ENCODE measurements around the gene CENPN. TPM values are rescaled to one million over a fixed set of nuclear protein-coding genes. Genes with fewer than 3 reads are reported as not detected.
A peak's percentile ranks its signal among the peaks of the same experiment; 100 is the strongest.

The CENPN gene
- total RNA-seq, 1 experiment from 2014 or later = 78.6 TPM

- DNase-seq = peak; percentile 99
- peak within 1 kb of the TSS; percentile 88 for H3K14ac ChIP-seq (ENCODE audit: insufficient read depth, low read length)
- H3K56ac ChIP-seq (ENCODE audit: insufficient read length, low read depth, low read length) = no peak within 1 kb of the TSS
- Mint-ChIP-seq H3K27ac (peak within 1 kb of the TSS; percentile 91 to 98 (median 95)), H3K4me3 (no peak within 1 kb of the TSS), H3K27me3 (ENCODE audit: low read depth) (no peaks in the 10 kb centered on the region; the same call in 1 of the 2 replicates), H3K4me1 (peaks cover 11 to 12% of the 10 kb centered on the region in 2 experiments), H3K36me3 (ENCODE audit: insufficient read depth in 1 of 3, low read depth in 3 of 3) (peaks cover 0 to 6% (median 6%) of the 10 kb centered on the region in 3 experiments; a peak in 3 of 7 replicates), H3K9me3 (no peaks in the 10 kb centered on the region)
- peak within 1 kb of the TSS; percentile 72 for H3K4me2 ChIP-seq (ENCODE audit: insufficient read depth, insufficient read length, low read length)
- no peak within 1 kb of the TSS for H2BK15ac ChIP-seq (ENCODE audit: low read depth, low read length)
- no peak within 1 kb of the TSS for H4K5ac ChIP-seq (ENCODE audit: insufficient read length, low read depth, low read length)
- no peak within 1 kb of the TSS for H2AFZ ChIP-seq (ENCODE audit: low read length)
- H4K91ac ChIP-seq (ENCODE audit: insufficient read length, low read depth, low read length) = no peak within 1 kb of the TSS
- no peaks in the 10 kb centered on the region for H3K79me1 ChIP-seq (ENCODE audit: insufficient read depth, low read depth, low read length, poor library complexity, severe bottlenecking)
- no peaks in the 10 kb centered on the region for H4K20me1 ChIP-seq (ENCODE audit: control insufficient read depth, insufficient read depth, insufficient read length)
- no peak within 1 kb of the TSS for H3T11ph ChIP-seq (ENCODE audit: low read length)
- no peak within 1 kb of the TSS for H3K4ac ChIP-seq (ENCODE audit: low read depth, low read length)
- H3K18ac ChIP-seq (ENCODE audit: insufficient read length, low read depth, low read length) = peak within 1 kb of the TSS; percentile 45
- H3K79me2 ChIP-seq (ENCODE audit: insufficient read depth, low read length) = no peaks in the 10 kb centered on the region
- WGBS (ENCODE audit: extremely low coverage, insufficient read length, low lambda C conversion rate) = no CpG with 5 or more reads among the region's 59 CpGs
- H3K4me1 ChIP-seq (ENCODE audit: insufficient read depth, low read length) = no peaks in the 10 kb centered on the region
- no peak within 1 kb of the TSS for H2BK120ac ChIP-seq (ENCODE audit: low read depth, low read length, poor library complexity, severe bottlenecking)
- no peak within 1 kb of the TSS for H2BK5ac ChIP-seq (ENCODE audit: insufficient read length, low read length)
- no peaks in the 10 kb centered on the region for H3K9me3 ChIP-seq (ENCODE audit: control insufficient read depth, low read depth, low read length)
- no peak within 1 kb of the TSS for H4K8ac ChIP-seq (replicated peaks; ENCODE audit: insufficient read length, low read depth, low read length)
- TF ChIP-seq CTCF (conservative IDR thresholded peaks at IDR 0.05) = no peak
- no peak within 1 kb of the TSS for H2BK20ac ChIP-seq (ENCODE audit: low read depth, low read length, poor library complexity, severe bottlenecking)
- peaks cover 8% of the 10 kb centered on the region for H3K23me2 ChIP-seq (ENCODE audit: insufficient read length, low read depth, low read length, poor library complexity, severe bottlenecking)
- H2AK5ac ChIP-seq (ENCODE audit: insufficient read length, low read length) = no peak within 1 kb of the TSS
- H3K9ac ChIP-seq (ENCODE audit: extremely low read depth, insufficient read length, low read length) = peak within 1 kb of the TSS; percentile 71
- no peak within 1 kb of the TSS for H3K27ac ChIP-seq (ENCODE audit: insufficient read length, low read depth, low read length)
- H2BK12ac ChIP-seq (ENCODE audit: insufficient read length, low read depth, low read length) = no peak within 1 kb of the TSS
- H3K23ac ChIP-seq (ENCODE audit: insufficient read length, low read depth, low read length) = no peak within 1 kb of the TSS
- H3K27me3 ChIP-seq (ENCODE audit: insufficient read depth, low read length) = no peaks in the 10 kb centered on the region
Observed at GRCh38 chr16:81077076-81077940, 70.3 kb downstream of the CENPN start, which contains the start of gene C16orf46. TSS of gene C16orf46 (minus strand) at chr16:81077238. CDS start at chr16:81063955, 13,283 bp downstream.
